ENCODE data around the gene MRPS25.

- no peak for TF ChIP-seq POLR2A (IDR thresholded peaks at IDR 0.05)
- no peak for TF ChIP-seq CTCF (IDR thresholded peaks at IDR 0.05)
Observed at GRCh38 chr3:15045667-15046066, 19.4 kb downstream of the MRPS25 start.
